PC-3 (cell line): ENCODE results near the gene SVIL. TPM values are rescaled to one million over a fixed set of nuclear protein-coding genes. Genes with fewer than 3 reads are reported as not detected.

Source experiments
- ATAC-seq: fragments of 200-7000 bp; cut with Tn5 transposase; 2 replicates; pipeline ENCODE4 v1.9.1; 2020; ENCODE audit warnings: mild to moderate bottlenecking, moderate library complexity
- BruUV-seq: library from RNA; stranded (reverse); fragments of 400-500 nt; replicated peaks from 2 replicates; lab custom pipeline; 2021; lab: Mats Ljungman, UMichigan
- CTCF ChIA-PET: fragments of 300-600 bp; sonication (Branson Sonifier 250); formaldehyde crosslinking; loops from one replicate; lab custom pipeline; 2022; ENCODE audit warnings: antibody characterized with exemption; lab: Charles Lee
- POLR2A ChIA-PET: fragments of 300-600 bp; sonication (Branson Sonifier 250); formaldehyde crosslinking; loops from one replicate; lab custom pipeline; 2022; ENCODE audit warnings: antibody characterized with exemption; ENCODE audit not compliant: unreplicated experiment; lab: Charles Lee
- DNase-seq: peaks from one replicate; pipeline ENCODE4 v3.0.0-alpha.2; 2015
- H2AFZ ChIP-seq: fragments of 300-600 bp; sonication (generic); 2 replicates; pipeline ENCODE4 v1.6.0; 2016; ENCODE audit warnings: antibody characterized with exemption, low read length
- H3F3A ChIP-seq: fragments of 300-600 bp; sonication (generic); one replicate; pipeline ENCODE4 v1.6.0; 2017; ENCODE audit warnings: antibody characterized with exemption, low read length, control low read depth, mild to moderate bottlenecking; ENCODE audit not compliant: unreplicated experiment
- H3K27ac ChIP-seq: fragments of 300-600 bp; sonication (generic); 2 replicates; pipeline ENCODE4 v1.5.1; 2016; ENCODE audit warnings: mild to moderate bottlenecking, low read length
- H3K27me3 ChIP-seq: fragments of 300-600 bp; sonication (generic); 2 replicates; pipeline ENCODE4 v1.6.1; 2016; ENCODE audit warnings: low read length, mixed read lengths
- H3K36me3 ChIP-seq: fragments of 300-600 bp; sonication (generic); 2 replicates; pipeline ENCODE4 v1.6.1; 2016; ENCODE audit warnings: low read depth, mixed run types, low read length, mixed read lengths
- H3K4me1 ChIP-seq: fragments of 300-600 bp; sonication (generic); 2 replicates; pipeline ENCODE4 v1.5.1; 2016; ENCODE audit warnings: low read length; ENCODE audit not compliant: insufficient read depth
- H3K4me2 ChIP-seq: fragments of 300-600 bp; sonication (generic); 2 replicates; pipeline ENCODE4 v1.6.0; 2016; ENCODE audit warnings: low read length
- H3K4me3 ChIP-seq: fragments of 300-600 bp; sonication (generic); 2 replicates; pipeline ENCODE4 v1.5.1; 2016; ENCODE audit warnings: mild to moderate bottlenecking, low read length, mixed read lengths
- H3K79me2 ChIP-seq: fragments of 300-600 bp; sonication (generic); 2 replicates; pipeline ENCODE4 v1.6.1; 2017; ENCODE audit warnings: low read length, mixed read lengths
- H3K9ac ChIP-seq: fragments of 300-600 bp; sonication (generic); 2 replicates; pipeline ENCODE4 v1.6.0; 2016; ENCODE audit warnings: mild to moderate bottlenecking, low read length
- H3K9me2 ChIP-seq: fragments of 300-600 bp; sonication (generic); replicated peaks from 2 replicates; pipeline ENCODE4 v1.6.1; 2016; ENCODE audit warnings: mixed run types, low read length, mixed read lengths
- H3K9me3 ChIP-seq: fragments of 300-600 bp; sonication (generic); 2 replicates; pipeline ENCODE4 v1.6.1; 2016; ENCODE audit warnings: low read length, mixed read lengths
- H4K20me1 ChIP-seq: fragments of 300-600 bp; sonication (generic); 2 replicates; pipeline ENCODE4 v1.6.1; 2016; ENCODE audit warnings: low read length, mixed read lengths
- EZH2 ChIP-seq: fragments of 300-600 bp; sonication (generic); IDR thresholded peaks from one replicate; pipeline ENCODE4 v1.6.1; 2017; ENCODE audit warnings: antibody characterized with exemption, mild to moderate bottlenecking, low read length; ENCODE audit not compliant: unreplicated experiment
- EZH2phosphoT487 ChIP-seq: fragments of 300-600 bp; sonication (generic); IDR thresholded peaks from 2 replicates; pipeline ENCODE4 v1.6.1; 2018; ENCODE audit warnings: mild to moderate bottlenecking, antibody characterized with exemption, low read length, borderline replicate concordance
- intact Hi-C: fragments of 100-400 bp; cut with micrococcal nuclease; formaldehyde crosslinking; loops from 2 replicates; pipeline ENCODE4 v1.9.0; 2023
- microRNA-seq: library from miRNA; unstranded; fragments of <30 nt; microRNA quantifications from one replicate; pipeline ENCODE4 v1.1.0, GENCODE V29; 2020; ENCODE audit not compliant: unreplicated experiment
- total RNA-seq: library from RNA; depleted of rRNA; stranded (reverse); fragments of >200 nt; gene quantifications from 2 replicates; pipeline ENCODE4 v1.2.3, GENCODE V29; 2014
- TF ChIP-seq, protein P1 (sequence below): fragments of 300-600 bp; sonication (generic); conservative IDR thresholded peaks from 2 replicates; pipeline ENCODE4 v1.5.1; 2017; ENCODE audit warnings: antibody characterized with exemption, low read depth, mild to moderate bottlenecking, low read length

SVIL gene
- total RNA-seq, 1 experiment from 2014 or later, result 19.2 TPM

DNA sequence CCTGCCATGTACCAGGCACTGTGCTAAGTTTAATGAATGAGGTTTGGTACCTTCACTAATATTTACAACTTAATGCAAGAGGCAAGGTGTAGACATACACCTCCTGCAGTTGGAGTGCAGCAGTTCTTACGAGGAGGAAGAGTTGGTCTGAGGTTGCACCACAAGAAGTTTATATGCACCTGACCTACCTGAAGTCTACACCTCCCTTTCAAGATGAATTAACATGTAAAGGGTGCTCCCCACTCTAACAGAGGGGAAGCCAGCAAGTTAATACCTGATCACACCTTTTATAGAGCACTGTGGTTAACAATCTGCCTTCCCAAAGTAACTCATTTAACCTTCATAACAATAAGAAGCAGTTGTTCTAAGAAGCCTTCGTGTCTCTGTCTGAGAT, 225.9 kb downstream of the SVIL start:
- Histone ChIP-seq H3K79me2 (peaks cover 49% of the 10 kb centered on the region), H3K36me3 (no peaks in the 10 kb centered on the region; the same call in 1 of the 2 replicates), H4K20me1 (0 out of 2 replicates have a peak, but pooled peaks cover 6% of the 10 kb centered on the region), H2AFZ (peak overlapping the region; percentile 100), H3K4me3 (peak overlapping the region; percentile 76), H3F3A (no peaks in the 10 kb centered on the region), H3K4me2 (peak overlapping the region; percentile 96), H3K27me3 (no peaks in the 10 kb centered on the region), H3K27ac (peak overlapping the region; percentile 58), H3K4me1 (0 out of 2 replicates have a peak, but pooled peaks cover 8% of the 10 kb centered on the region), H3K9me2 (no peaks in the 10 kb centered on the region), H3K9ac (peak overlapping the region; percentile 87), H3K9me3 (no peaks in the 10 kb centered on the region; the same call in 1 of the 2 replicates)
- TSS peak; percentile 78 for BruUV-seq
- intact Hi-C loops, result no loop called here
- ATAC-seq (no peak), DNase-seq (no peak)
- CTCF ChIA-PET, result no interaction called here
- TF ChIP-seq EZH2phosphoT487 (no peak), EZH2 (no peak)
- TF ChIP-seq, protein P1, sequence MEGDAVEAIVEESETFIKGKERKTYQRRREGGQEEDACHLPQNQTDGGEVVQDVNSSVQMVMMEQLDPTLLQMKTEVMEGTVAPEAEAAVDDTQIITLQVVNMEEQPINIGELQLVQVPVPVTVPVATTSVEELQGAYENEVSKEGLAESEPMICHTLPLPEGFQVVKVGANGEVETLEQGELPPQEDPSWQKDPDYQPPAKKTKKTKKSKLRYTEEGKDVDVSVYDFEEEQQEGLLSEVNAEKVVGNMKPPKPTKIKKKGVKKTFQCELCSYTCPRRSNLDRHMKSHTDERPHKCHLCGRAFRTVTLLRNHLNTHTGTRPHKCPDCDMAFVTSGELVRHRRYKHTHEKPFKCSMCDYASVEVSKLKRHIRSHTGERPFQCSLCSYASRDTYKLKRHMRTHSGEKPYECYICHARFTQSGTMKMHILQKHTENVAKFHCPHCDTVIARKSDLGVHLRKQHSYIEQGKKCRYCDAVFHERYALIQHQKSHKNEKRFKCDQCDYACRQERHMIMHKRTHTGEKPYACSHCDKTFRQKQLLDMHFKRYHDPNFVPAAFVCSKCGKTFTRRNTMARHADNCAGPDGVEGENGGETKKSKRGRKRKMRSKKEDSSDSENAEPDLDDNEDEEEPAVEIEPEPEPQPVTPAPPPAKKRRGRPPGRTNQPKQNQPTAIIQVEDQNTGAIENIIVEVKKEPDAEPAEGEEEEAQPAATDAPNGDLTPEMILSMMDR, result no peak
- POLR2A ChIA-PET, result no interaction called here

Small RNA genes lying within 50 kb of the gene (microRNA-seq; reads per million reads assigned to microRNA genes)
- not detected for gene MIR604
- gene MIR938, result not detected
